Adrenal gland (tissue), 19 donors: ENCODE results near the gene CRISPLD2. TPM values are rescaled to one million over a fixed set of nuclear protein-coding genes. Genes with fewer than 3 reads are reported as not detected.

Experiments used
- DNase-seq, 7 donors: peaks; one replicate each; pipeline ENCODE4 v3.0.0-alpha.2; 2019 to 2020
- H3K27ac ChIP-seq, 5 donors: fragments of 200-600 bp; sonication (generic) in 4 of 5; 1 replicate in 3 of 5; 2 replicates in 2 of 5; pipeline versions ENCODE4 v1.5.1 to v1.8.0; 2016 to 2020; ENCODE audit warnings: mild to moderate bottlenecking in 1 of 5
- H3K27me3 ChIP-seq: fragments of 200-600 bp; 2 replicates; pipeline ENCODE4 v1.8.0; 2021
- H3K36me3 ChIP-seq, 2 donors: fragments of 200-600 bp; replicated peaks in 1 of 2; 1 replicate in 1 of 2; 2 replicates in 1 of 2; pipeline versions ENCODE4 v1.5.1 to v1.8.0; 2018 to 2022
- H3K4me1 ChIP-seq, 2 donors: fragments of 200-600 bp; replicated peaks in 1 of 2; 1 replicate in 1 of 2; 2 replicates in 1 of 2; pipeline versions ENCODE4 v1.5.1 to v1.8.0; 2018 to 2021
- H3K4me3 ChIP-seq, 4 donors: fragments of 200-600 bp; sonication (generic) in 3 of 4; one replicate each; pipeline ENCODE4 v1.5.1; 2016 to 2018
- H3K9me3 ChIP-seq, 3 donors: fragments of 200-600 bp; sonication (generic) in 1 of 3; replicated peaks in 1 of 3; 1 replicate in 2 of 3; 2 replicates in 1 of 3; pipeline versions ENCODE4 v1.5.1 to v1.8.0; 2016 to 2021
- CTCF ChIP-seq, 6 experiments: fragments of 450-650 bp in 4 of 6; fragments of 200-600 bp in 2 of 6; sonication (generic) in 1 of 6; IDR thresholded peaks; 1 replicate in 5 of 6; 2 replicates in 1 of 6; pipeline versions ENCODE4 v1.5.1 to v1.8.0; 2016 to 2021; ENCODE audit warnings: antibody characterized with exemption in 6 of 6, mild to moderate bottlenecking in 2 of 6, moderate library complexity in 1 of 6
- POLR2A ChIP-seq, 2 donors: fragments of 450-650 bp; IDR thresholded peaks; one replicate each; pipeline ENCODE4 v1.6.1; 2017; ENCODE audit warnings: antibody characterized with exemption in 2 of 2, mild to moderate bottlenecking in 2 of 2, moderate library complexity in 1 of 2
- WGBS, 4 donors: extraction: QIAGEN DNeasy Blood & Tissue Kit in 2 of 4; methylation state at CpG; one replicate each; pipeline versions ENCODE4 v1.1.5 to v1.1.7; 2013 to 2017; 5-methylcytosine and 5-hydroxymethylcytosine counted together
- intact Hi-C, 2 donors: fragments of 100-400 bp; cut with DNase I; formaldehyde crosslinking; loops; one replicate each; pipeline versions ENCODE4 v1.14.1 to v1.15.0; 2022 to 2023
- long read RNA-seq, 10 donors: library from polyadenylated mRNA in 3 of 10; unstranded in 2 of 10; stranded (forward) in 1 of 10; transcript quantifications; one replicate each; pipeline ENCODE4 v2.0.0 and lab custom pipeline, GENCODE V29; 2021 to 2026
- polyA plus RNA-seq, 3 donors: library from polyadenylated mRNA; stranded (reverse); fragments of 200-250 nt in 2 of 3; fragments of 350-450 nt in 1 of 3; fragmentation: Illumina TruSeq in 1 of 3; extraction: RNeasy Lipid Tissue Mini Kit (QIAGEN cat#74804) in 1 of 3; gene quantifications; one replicate each; pipeline ENCODE4 v1.2.3, GENCODE V29; 2013 to 2014
- total RNA-seq, 9 donors: library from RNA; depleted of rRNA in 4 of 9; stranded (reverse); fragments of >200 nt in 4 of 9; fragments of 120-200 nt in 1 of 9; fragmentation: NEBNext Ultra II Directional in 1 of 9; extraction: Animal tissue kit (Norgen Biotek cat#: 25700) in 1 of 9; gene quantifications; one replicate each; pipeline versions ENCODE4 v1.1.0 to v1.2.4, GENCODE V29; 2013 to 2023
- donor health status: healthy with polysubstance abuse.
- donor health status: Bipolar disorder and iron deficiency.
- donor health status: DM: yes; HTN: yes; CAD: no.
- donor health status: DM: no; HTN: no; CAD: no.
- donor health status: DM: no; HTN: no; CAD: no.
- donor health status: DM: yes; HTN: yes; CAD: no.

The CRISPLD2 gene
- total RNA-seq (100 to 1,000 TPM in 3 of 9 donors, 10 to 100 TPM in 5, 1 to 10 TPM in 1; 2.1 to 362 (median 77.2) TPM), polyA plus RNA-seq (10 to 100 TPM; 21.0 to 43.8 (median 42.1) TPM)
- long read RNA-seq, donor 1, result 0 reads
- long read RNA-seq, donor 2, result 0 reads
- long read RNA-seq, donor 3, partial matches to known transcripts, result 0 of 1 reads
- long read RNA-seq, donor 3, other reads (novel, unspliced or antisense), result 0 of 1 reads
- long read RNA-seq, donor 4, partial matches to known transcripts, result 0 of 20 reads
- long read RNA-seq, donor 4, other reads (novel, unspliced or antisense), result 20 of 20 reads
- long read RNA-seq, donor 5, full-length matches to known transcripts, result 34 of 52 reads
- long read RNA-seq, donor 5, partial matches to known transcripts, result 17 of 52 reads
- long read RNA-seq, donor 5, other reads (novel, unspliced or antisense), result 1 of 52 reads
- long read RNA-seq, donor 6, full-length matches to known transcripts, result 1 of 10 reads
- long read RNA-seq, donor 6, partial matches to known transcripts, result 4 of 10 reads
- long read RNA-seq, donor 6, other reads (novel, unspliced or antisense), result 5 of 10 reads
- long read RNA-seq, donor 7, result 0 reads
- long read RNA-seq, donor 8, result 0 reads
- long read RNA-seq, donor 9, result 0 reads
- long read RNA-seq, donor 10, result 0 reads

- H3K27me3 ChIP-seq, result peaks cover 10% of the 10 kb centered on the region
Measured at GRCh38 chr16:84819644-84820304, at the start of gene CRISPLD2. Gene CRISPLD2 (plus strand): TSS chr16:84819985. CDS start chr16:84838496, 18,511 bp downstream.

GRCh38 chr16:84773312-84773711 lies 46.5 kb upstream of the CRISPLD2 start:
- Histone ChIP-seq H3K4me3 (no peak overlapping the region), H3K27ac (no peak overlapping the region), H3K9me3 (no peaks in the 10 kb centered on the region), H3K27me3 (no peaks in the 10 kb centered on the region), H3K36me3 (peaks cover 0 to 46% of the 10 kb centered on the region in 2 donors), H3K4me1 (peaks cover 0 to 7% of the 10 kb centered on the region in 2 donors)
- intact Hi-C loops, result no loop called here
- TF ChIP-seq POLR2A (IDR thresholded peaks at IDR 0.05) (no peak), CTCF (IDR thresholded peaks at IDR 0.05) (no peak)
- 92 to 95% (median 93%) methylated on average over 10 of the region's 10 CpGs for WGBS, 4 donors
- DNase-seq, result no peak

More at GRCh38 chr16:84819644-84820304, at the start of gene CRISPLD2:
- WGBS, 4 donors, result 2 to 15% (median 4%) methylated on average over 15 to 53 of the region's 53 CpGs
- TF ChIP-seq CTCF (IDR thresholded peaks at IDR 0.05), result no peak
- peak; percentile 75 to 84 for TF ChIP-seq POLR2A (IDR thresholded peaks at IDR 0.05)
- H3K4me3 ChIP-seq, result peak within 1 kb of the TSS in 2 of 4 donors; percentile 1 to 56
- peaks cover 0 to 16% of the 10 kb centered on the region in 2 donors for H3K4me1 ChIP-seq
- no peaks in the 10 kb centered on the region for H3K9me3 ChIP-seq
- peak within 1 kb of the TSS in 3 of 5 donors; percentile 21 to 89 (median 74) for H3K27ac ChIP-seq
- intact Hi-C loops, result no loop called here
- peak; percentile 90 to 96 (median 93) for DNase-seq
- H3K36me3 ChIP-seq, result no peaks in the 10 kb centered on the region

- Histone ChIP-seq H3K4me1 (peaks cover 0 to 7% of the 10 kb centered on the region in 2 donors), H3K9me3 (no peaks in the 10 kb centered on the region), H3K36me3 (peaks cover 0 to 58% of the 10 kb centered on the region in 2 donors), H3K27me3 (no peaks in the 10 kb centered on the region), H3K27ac (peak overlapping the region in 2 of 5 donors; percentile 26 to 59), H3K4me3 (no peak overlapping the region)
- no peak for TF ChIP-seq CTCF (IDR thresholded peaks at IDR 0.05)
- TF ChIP-seq POLR2A (IDR thresholded peaks at IDR 0.05), result no peak
- WGBS, 4 donors, result 31 to 50% (median 44%) methylated on average over 4 of the region's 4 CpGs
- intact Hi-C loops, result no loop called here
- peak in 3 of 7 donors; percentile 38 to 51 (median 47) for DNase-seq
Measured at GRCh38 chr16:84774810-84775209, 45.0 kb upstream of the CRISPLD2 start.
